Anterior cingulate cortex (tissue), 58 donors: ENCODE measurements around the gene PRAF2.

ENCODE experiments used
- DNase-seq, 58 donors: peaks; one replicate each; lab custom pipeline; 2025; lab: John Stamatoyannopoulos, UW

PRAF2 gene

GRCh38 chrX:49073601-49074575, at the start of gene PRAF2:
TSS of gene PRAF2 (minus strand) at chrX:49074002. CDS start at chrX:49073987, 15 bp downstream.
- peak; percentile 33 to 94 (median 87) for DNase-seq

- DNase-seq, result no peak
Observed at GRCh38 chrX:49122499-49122898, 48.7 kb upstream of the PRAF2 start.

- DNase-seq, result no peak
Observed at GRCh38 chrX:49120091-49120490, 46.3 kb upstream of the PRAF2 start.

- no peak for DNase-seq
Observed at GRCh38 chrX:49117581-49117980, 43.8 kb upstream of the PRAF2 start.

- no peak for DNase-seq
Observed at GRCh38 chrX:49116716-49117115, 42.9 kb upstream of the PRAF2 start.

GRCh38 chrX:49116076-49116475, 42.3 kb upstream of the PRAF2 start:
- no peak for DNase-seq

GRCh38 chrX:49111791-49112190, 38.0 kb upstream of the PRAF2 start:
- peak in 56 of 58 donors; percentile 0 to 84 (median 43) for DNase-seq

GRCh38 chrX:49110417-49110816, 36.6 kb upstream of the PRAF2 start:
- no peak for DNase-seq

- no peak for DNase-seq
Observed at GRCh38 chrX:49108641-49109040, 34.8 kb upstream of the PRAF2 start.

GRCh38 chrX:49106930-49107329, 33.1 kb upstream of the PRAF2 start:
- DNase-seq, result peak in 43 of 58 donors; percentile 0 to 55 (median 14)

- DNase-seq, result no peak
Observed at GRCh38 chrX:49106296-49106695, 32.5 kb upstream of the PRAF2 start.

- no peak for DNase-seq
Observed at GRCh38 chrX:49103637-49104036, 29.8 kb upstream of the PRAF2 start.

- DNase-seq, result no peak
Observed at GRCh38 chrX:49102190-49102589, 28.4 kb upstream of the PRAF2 start.

- DNase-seq, result peak in 3 of 58 donors; percentile 1 to 30 (median 13)
Observed at GRCh38 chrX:49101629-49101984, 27.8 kb upstream of the PRAF2 start.

- peak; percentile 42 to 91 (median 84) for DNase-seq
Observed at GRCh38 chrX:49100704-49101628, 27.2 kb upstream of the PRAF2 start.

GRCh38 chrX:49096419-49096818, 22.6 kb upstream of the PRAF2 start:
- no peak for DNase-seq

GRCh38 chrX:49089553-49089952, 15.8 kb upstream of the PRAF2 start:
- no peak for DNase-seq

- no peak for DNase-seq
Observed at GRCh38 chrX:49082271-49082871, 8.6 kb upstream of the PRAF2 start.

- DNase-seq, result peak in 56 of 58 donors; percentile 2 to 75 (median 52)
Observed at GRCh38 chrX:49079489-49080428, 6.0 kb upstream of the PRAF2 start, which contains the start of gene WDR45. TSS of gene WDR45 (minus strand) at chrX:49079887. CDS start at chrX:49078095, 1,792 bp downstream.
